Measurements from ENCODE around the gene GUCY1B1.

- TF ChIP-seq POLR2A (IDR thresholded peaks at IDR 0.05), result no peak
- no peak for TF ChIP-seq CTCF (IDR thresholded peaks at IDR 0.05)
These were observed 97.1 kb downstream of the GUCY1B1 start for GRCh38 chr4:155855897-155856296.
